ENCODE results near the gene POU2AF2. TPM values are rescaled to one million over a fixed set of nuclear protein-coding genes. Genes with fewer than 3 reads are reported as not detected.

Gene POU2AF2
- total RNA-seq, 1 experiment from 2014 or later, result not detected

- Histone ChIP-seq H3T11ph (ENCODE audit: low read length) (no peak overlapping the region), H4K20me1 (ENCODE audit: control insufficient read depth, insufficient read depth, insufficient read length) (no peaks in the 10 kb centered on the region), H3K14ac (ENCODE audit: insufficient read depth, low read length) (no peak overlapping the region), H3K4ac (ENCODE audit: low read depth, low read length) (no peak overlapping the region), H3K79me2 (ENCODE audit: insufficient read depth, low read length) (no peaks in the 10 kb centered on the region), H2BK5ac (ENCODE audit: insufficient read length, low read length) (no peak overlapping the region), H2BK12ac (ENCODE audit: insufficient read length, low read depth, low read length) (no peak overlapping the region), H2BK15ac (ENCODE audit: low read depth, low read length) (no peak overlapping the region), H4K5ac (ENCODE audit: insufficient read length, low read depth, low read length) (no peak overlapping the region), H2BK20ac (ENCODE audit: low read depth, low read length, poor library complexity, severe bottlenecking) (no peak overlapping the region), H3K23me2 (ENCODE audit: insufficient read length, low read depth, low read length, poor library complexity, severe bottlenecking) (no peaks in the 10 kb centered on the region), H2AK5ac (ENCODE audit: insufficient read length, low read length) (no peak overlapping the region), H3K56ac (ENCODE audit: insufficient read length, low read depth, low read length) (no peak overlapping the region), H2AFZ (ENCODE audit: low read length) (no peak overlapping the region), H3K27me3 (ENCODE audit: insufficient read depth, low read length) (no peaks in the 10 kb centered on the region), H3K23ac (ENCODE audit: insufficient read length, low read depth, low read length) (no peak overlapping the region), H3K18ac (ENCODE audit: insufficient read length, low read depth, low read length) (no peak overlapping the region), H3K4me2 (ENCODE audit: insufficient read depth, insufficient read length, low read length) (no peak overlapping the region), H2BK120ac (ENCODE audit: low read depth, low read length, poor library complexity, severe bottlenecking) (no peak overlapping the region), H3K9me3 (ENCODE audit: control insufficient read depth, low read depth, low read length) (no peaks in the 10 kb centered on the region), H3K27ac (ENCODE audit: insufficient read length, low read depth, low read length) (no peak overlapping the region), H3K9ac (ENCODE audit: extremely low read depth, insufficient read length, low read length) (no peak overlapping the region), H4K8ac (replicated peaks; ENCODE audit: insufficient read length, low read depth, low read length) (no peak overlapping the region), H3K79me1 (ENCODE audit: insufficient read depth, low read depth, low read length, poor library complexity, severe bottlenecking) (no peaks in the 10 kb centered on the region), H4K91ac (ENCODE audit: insufficient read length, low read depth, low read length) (no peak overlapping the region), H3K4me1 (ENCODE audit: insufficient read depth, low read length) (no peaks in the 10 kb centered on the region)
- Mint-ChIP-seq H3K9me3 (no peaks in the 10 kb centered on the region), H3K27me3 (ENCODE audit: low read depth) (no peaks in the 10 kb centered on the region), H3K27ac (peak overlapping the region in 1 of 3 experiments; percentile 0; a peak in 1 of 7 replicates), H3K4me3 (no peak overlapping the region), H3K36me3 (ENCODE audit: insufficient read depth in 1 of 3, low read depth in 3 of 3) (no peaks in the 10 kb centered on the region), H3K4me1 (no peaks in the 10 kb centered on the region)
- no peak for DNase-seq
- TF ChIP-seq, protein P1, sequence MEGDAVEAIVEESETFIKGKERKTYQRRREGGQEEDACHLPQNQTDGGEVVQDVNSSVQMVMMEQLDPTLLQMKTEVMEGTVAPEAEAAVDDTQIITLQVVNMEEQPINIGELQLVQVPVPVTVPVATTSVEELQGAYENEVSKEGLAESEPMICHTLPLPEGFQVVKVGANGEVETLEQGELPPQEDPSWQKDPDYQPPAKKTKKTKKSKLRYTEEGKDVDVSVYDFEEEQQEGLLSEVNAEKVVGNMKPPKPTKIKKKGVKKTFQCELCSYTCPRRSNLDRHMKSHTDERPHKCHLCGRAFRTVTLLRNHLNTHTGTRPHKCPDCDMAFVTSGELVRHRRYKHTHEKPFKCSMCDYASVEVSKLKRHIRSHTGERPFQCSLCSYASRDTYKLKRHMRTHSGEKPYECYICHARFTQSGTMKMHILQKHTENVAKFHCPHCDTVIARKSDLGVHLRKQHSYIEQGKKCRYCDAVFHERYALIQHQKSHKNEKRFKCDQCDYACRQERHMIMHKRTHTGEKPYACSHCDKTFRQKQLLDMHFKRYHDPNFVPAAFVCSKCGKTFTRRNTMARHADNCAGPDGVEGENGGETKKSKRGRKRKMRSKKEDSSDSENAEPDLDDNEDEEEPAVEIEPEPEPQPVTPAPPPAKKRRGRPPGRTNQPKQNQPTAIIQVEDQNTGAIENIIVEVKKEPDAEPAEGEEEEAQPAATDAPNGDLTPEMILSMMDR (conservative IDR thresholded peaks at IDR 0.05), result no peak
- no CpG with 5 or more reads among the region's 2 CpGs for WGBS (ENCODE audit: extremely low coverage, insufficient read length, low lambda C conversion rate)
These were observed 38.3 kb upstream of the POU2AF2 start for GRCh38 chr11:111207213-111207612.

Data from H9 (cell line).